Hepatocyte (in vitro differentiated cells): ENCODE results near the gene GATAD1.

Experiments
- EZH2 ChIP-seq: fragments of 200-600 bp; sonication (generic); IDR thresholded peaks from 2 replicates; pipeline ENCODE4 v1.6.1; 2016; ENCODE audit warnings: antibody characterized with exemption, mild to moderate bottlenecking, borderline replicate concordance
- TF ChIP-seq, protein P1 (sequence below): fragments of 200-600 bp; sonication (generic); IDR thresholded peaks from 2 replicates; pipeline ENCODE4 v1.5.1; 2016; ENCODE audit warnings: antibody characterized with exemption, mild to moderate bottlenecking; ENCODE audit not compliant: poor library complexity

DNA sequence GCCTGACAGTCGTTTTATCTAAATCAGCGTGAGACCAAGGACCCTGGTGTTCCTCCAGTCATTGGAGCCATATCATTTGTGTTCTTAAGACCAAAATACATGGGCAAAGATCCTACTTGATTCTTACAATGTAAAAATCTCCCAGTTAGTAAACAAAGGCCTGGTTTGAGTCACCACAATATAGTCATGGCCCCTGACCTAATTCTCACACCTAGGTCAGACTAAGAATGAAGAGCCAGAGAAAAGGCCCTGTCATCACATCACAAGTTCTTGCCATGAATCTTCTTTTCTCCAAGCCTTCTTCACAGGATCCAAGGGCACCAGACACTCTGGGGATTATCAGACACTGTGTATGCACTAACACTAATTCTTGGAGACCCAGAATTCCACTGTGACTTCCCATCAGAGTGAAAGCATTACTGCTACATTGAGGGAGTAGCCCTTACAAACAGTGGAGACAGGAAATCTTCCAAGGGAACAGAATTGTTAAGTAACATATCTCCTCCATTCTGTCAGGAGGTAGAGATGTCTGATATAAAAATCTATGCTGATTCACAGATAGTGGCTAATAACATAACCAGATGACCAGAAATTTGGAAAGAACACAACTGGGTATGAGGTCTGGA is 38.1 kb downstream of the GATAD1 start:
- no peak for TF ChIP-seq EZH2
- TF ChIP-seq, protein P1, sequence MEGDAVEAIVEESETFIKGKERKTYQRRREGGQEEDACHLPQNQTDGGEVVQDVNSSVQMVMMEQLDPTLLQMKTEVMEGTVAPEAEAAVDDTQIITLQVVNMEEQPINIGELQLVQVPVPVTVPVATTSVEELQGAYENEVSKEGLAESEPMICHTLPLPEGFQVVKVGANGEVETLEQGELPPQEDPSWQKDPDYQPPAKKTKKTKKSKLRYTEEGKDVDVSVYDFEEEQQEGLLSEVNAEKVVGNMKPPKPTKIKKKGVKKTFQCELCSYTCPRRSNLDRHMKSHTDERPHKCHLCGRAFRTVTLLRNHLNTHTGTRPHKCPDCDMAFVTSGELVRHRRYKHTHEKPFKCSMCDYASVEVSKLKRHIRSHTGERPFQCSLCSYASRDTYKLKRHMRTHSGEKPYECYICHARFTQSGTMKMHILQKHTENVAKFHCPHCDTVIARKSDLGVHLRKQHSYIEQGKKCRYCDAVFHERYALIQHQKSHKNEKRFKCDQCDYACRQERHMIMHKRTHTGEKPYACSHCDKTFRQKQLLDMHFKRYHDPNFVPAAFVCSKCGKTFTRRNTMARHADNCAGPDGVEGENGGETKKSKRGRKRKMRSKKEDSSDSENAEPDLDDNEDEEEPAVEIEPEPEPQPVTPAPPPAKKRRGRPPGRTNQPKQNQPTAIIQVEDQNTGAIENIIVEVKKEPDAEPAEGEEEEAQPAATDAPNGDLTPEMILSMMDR: no peak
